ENCODE results near the gene DENND2A.
"Not testable (repeated sequence)": the region's sequence is repeated elsewhere in the genome, so short reads cannot be mapped to it uniquely, and the experiment has no call there.

Gene DENND2A

GRCh38 chr7:140673063-140673773 lies 32.6 kb upstream of the DENND2A start:
- DNase-seq (ENCODE audit: low read depth), result peak; percentile 15

DNA sequence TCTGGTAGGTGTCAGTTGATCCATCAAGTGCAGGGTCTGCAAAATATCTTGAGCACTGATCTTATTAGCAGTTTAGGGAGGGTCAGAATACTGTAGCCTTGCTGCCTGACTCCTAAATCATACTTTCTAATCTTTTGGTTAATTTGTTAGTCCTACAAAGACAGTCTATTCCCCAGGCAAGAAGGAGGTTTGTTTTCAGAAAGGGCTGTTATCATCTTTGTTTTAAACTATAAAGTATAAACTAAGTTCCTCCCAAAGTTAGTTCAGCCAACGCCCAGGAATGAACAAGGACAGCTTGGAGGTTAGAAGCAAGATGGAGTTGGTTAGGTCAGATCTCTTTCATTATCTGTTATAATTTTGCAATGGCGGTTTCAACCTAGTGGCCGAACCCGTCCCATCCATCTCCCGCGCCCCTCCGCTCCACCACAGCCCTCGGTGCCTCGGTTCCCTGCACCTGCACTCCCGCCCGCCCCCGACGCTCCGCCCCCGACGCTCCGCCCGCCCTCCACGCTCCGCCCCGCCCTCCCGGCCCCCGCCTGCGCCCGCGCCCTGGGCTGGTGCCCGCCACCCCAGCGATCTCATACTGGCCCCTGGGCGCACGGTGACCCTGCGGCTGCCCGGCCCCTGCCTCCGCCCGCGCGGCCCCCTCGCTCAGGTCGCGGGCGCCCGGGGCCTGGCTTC lies 31.9 kb upstream of the DENND2A start, which contains the start of gene ADCK2:
Gene ADCK2, plus strand, starts transcription at position 564 of the 681 bp plus-strand sequence. CDS start 386 bp downstream, outside the sequence.
- DNase-seq (ENCODE audit: low read depth), result peak; percentile 24

DNA sequence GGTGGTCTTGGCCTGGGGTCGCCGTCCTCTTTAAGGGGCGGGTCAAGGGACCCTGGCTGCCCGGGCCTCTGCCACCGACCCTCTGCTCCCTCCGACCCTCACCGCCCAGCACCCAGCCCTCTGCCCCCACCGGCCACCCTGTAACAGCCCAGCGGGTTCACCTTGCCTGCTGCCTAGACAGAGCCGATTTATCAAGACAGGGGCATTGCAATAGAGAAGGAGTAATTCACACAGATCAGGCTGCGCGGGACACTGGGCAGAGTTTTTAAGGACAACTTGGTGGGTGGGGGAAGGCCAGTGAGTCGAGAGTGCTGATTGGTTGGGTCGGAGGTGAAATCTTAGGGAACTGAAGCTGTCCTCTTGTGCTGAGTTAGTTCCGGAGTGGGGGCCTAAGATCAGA lies 31.4 kb upstream of the DENND2A start:
- no peak for DNase-seq (ENCODE audit: low read depth)

- no peak for DNase-seq (ENCODE audit: low read depth)
These were observed 29.8 kb upstream of the DENND2A start for GRCh38 chr7:140670343-140670935.

DNA sequence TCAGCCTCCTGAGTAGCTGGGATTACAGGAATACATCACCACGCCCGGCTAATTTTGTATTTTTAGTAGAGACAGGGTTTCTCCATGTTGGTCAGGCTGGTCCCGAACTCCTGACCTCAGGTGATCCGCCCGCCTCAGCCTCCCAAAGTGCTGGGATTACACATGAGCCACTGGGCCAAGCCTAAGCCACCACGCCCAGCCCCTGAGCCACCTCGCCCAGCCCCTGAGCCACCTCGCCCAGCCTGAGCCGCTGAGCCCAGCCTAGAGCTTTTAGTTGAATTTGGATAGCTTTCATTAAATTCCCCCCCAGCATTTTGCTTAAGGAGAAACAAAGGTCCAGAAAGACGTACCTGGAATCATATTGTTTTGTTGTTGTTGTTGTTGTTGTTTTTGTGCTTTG lies 29.2 kb upstream of the DENND2A start:
- not testable (repeated sequence) for DNase-seq (ENCODE audit: low read depth)

- no peak for DNase-seq (ENCODE audit: low read depth)
These were observed 28.7 kb upstream of the DENND2A start for GRCh38 chr7:140669352-140669751.

DNA sequence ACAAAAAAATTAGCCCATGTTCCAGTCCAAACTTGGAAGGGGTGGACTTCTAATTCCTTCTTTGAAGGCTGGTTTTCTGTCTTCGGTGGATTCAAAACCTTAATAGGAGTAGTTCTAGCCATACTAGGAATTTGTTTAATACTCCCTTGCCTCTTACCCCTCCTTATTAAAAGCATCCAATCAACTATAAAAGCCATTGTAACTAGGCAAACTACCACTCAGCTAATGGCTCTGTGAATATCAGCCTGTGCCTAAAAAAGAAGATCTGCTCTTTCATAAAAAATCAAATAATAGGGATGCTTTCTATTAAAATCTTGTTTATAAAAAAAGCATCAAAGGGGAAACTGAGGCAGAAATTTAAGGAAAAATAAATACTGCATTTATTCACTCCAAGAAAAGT lies 28.0 kb upstream of the DENND2A start:
- no peak for DNase-seq (ENCODE audit: low read depth)

DNA sequence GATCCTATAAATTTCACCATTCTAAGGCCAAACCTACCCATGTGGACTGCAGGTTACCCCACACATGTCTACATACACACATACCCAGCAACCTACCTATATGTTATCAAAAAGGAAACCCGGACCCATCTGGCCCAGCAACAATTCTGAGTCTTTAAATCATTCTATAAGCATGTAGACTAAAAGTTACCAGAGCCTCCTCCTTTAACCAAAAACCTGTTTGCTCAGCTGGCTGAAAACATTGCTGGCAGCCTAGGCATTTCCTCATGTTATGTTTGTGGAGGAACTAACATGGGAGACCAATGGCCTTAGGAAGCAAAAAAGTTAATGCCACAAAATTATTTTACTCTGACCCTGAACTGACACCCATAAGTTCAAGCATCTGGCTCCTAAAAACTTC lies 26.9 kb upstream of the DENND2A start:
- DNase-seq (ENCODE audit: low read depth), result no peak

GRCh38 chr7:140662938-140663337 lies 22.3 kb upstream of the DENND2A start:
- DNase-seq (ENCODE audit: low read depth), result not testable (repeated sequence)

DNA sequence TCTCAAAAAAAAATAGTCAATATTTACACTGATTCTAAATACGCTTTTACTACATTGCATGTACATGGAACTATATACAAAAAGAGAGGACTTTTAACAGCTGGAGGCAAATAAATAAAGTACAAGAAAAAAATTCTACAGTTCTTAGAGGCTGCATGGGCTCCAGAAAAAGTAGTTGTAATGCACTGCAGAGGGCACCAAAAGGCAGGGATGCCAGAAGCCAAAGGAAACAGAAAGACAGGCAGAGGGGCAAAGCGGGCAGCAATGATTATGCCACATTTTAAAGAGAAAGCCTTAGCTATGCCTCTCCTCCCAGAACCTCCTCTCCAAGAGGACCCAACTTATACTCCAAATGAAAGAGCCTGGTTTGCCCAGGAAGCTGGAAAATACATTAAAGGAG lies 20.5 kb upstream of the DENND2A start:
- DNase-seq (ENCODE audit: low read depth), result no peak

- no peak for DNase-seq (ENCODE audit: low read depth)
These were observed 19.2 kb upstream of the DENND2A start for GRCh38 chr7:140659856-140660255.

GRCh38 chr7:140657891-140658290 lies 17.3 kb upstream of the DENND2A start:
- no peak for DNase-seq (ENCODE audit: low read depth)

- no peak for DNase-seq (ENCODE audit: low read depth)
These were observed 16.2 kb upstream of the DENND2A start for GRCh38 chr7:140656548-140657515.

GRCh38 chr7:140655511-140656408 lies 15.1 kb upstream of the DENND2A start:
- DNase-seq (ENCODE audit: low read depth), result no peak

- no peak for DNase-seq (ENCODE audit: low read depth)
These were observed 14.0 kb upstream of the DENND2A start for GRCh38 chr7:140654661-140655060.

GRCh38 chr7:140654109-140654387 lies 13.4 kb upstream of the DENND2A start:
- DNase-seq (ENCODE audit: low read depth), result no peak

- no peak for DNase-seq (ENCODE audit: low read depth)
These were observed 12.9 kb upstream of the DENND2A start for GRCh38 chr7:140653319-140654108.

GRCh38 chr7:140650367-140650766 lies 9.8 kb upstream of the DENND2A start:
- DNase-seq (ENCODE audit: low read depth), result no peak

DNA sequence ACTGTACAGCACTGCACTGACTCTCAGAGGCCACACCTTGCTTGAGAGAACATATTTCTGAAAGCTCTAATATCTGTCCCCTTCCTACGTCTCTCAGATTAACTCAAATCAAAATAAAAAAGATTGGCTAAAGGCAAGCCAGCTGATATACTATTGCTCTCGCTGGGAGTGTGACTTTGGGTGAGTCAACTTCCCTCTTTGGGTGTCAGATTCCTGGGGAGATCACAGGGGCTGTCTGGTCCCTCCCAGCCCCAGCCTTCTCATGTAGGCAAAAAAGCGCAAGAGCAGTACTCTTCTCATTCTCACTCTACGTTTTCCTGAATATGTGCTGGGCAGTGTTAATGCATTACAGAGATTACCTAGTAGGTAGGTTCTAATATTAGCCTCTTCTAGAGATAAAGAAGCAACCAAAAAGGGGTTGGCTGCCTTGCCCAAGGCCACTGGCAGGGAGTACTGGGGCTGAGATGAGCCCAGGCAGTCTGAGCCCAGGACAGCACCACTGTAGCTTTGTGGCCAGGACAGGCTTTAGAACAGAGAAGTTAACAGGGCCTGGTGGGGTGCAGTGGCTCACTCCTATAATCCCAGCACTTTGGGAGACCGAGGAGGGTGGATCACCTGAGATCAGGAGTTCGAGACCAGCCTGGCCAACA lies 9.1 kb upstream of the DENND2A start:
- DNase-seq (ENCODE audit: low read depth), result no peak
